Hepatocyte (in vitro differentiated cells): ENCODE results near the gene FAM240A. TPM values are rescaled to one million over a fixed set of nuclear protein-coding genes. Genes with fewer than 3 reads are reported as not detected.

Source experiments
- DNase-seq: peaks from one replicate; pipeline ENCODE4 v3.0.0-alpha.2; 2016; ENCODE audit warnings: low spot score
- H2AFZ ChIP-seq: fragments of 200-600 bp; sonication (generic); 2 replicates; pipeline ENCODE4 v1.6.0; 2016; ENCODE audit warnings: antibody characterized with exemption, mild to moderate bottlenecking
- H3K27ac ChIP-seq: fragments of 200-600 bp; sonication (generic); 2 replicates; pipeline ENCODE4 v1.5.1; 2016; ENCODE audit warnings: mild to moderate bottlenecking
- H3K27me3 ChIP-seq: fragments of 200-600 bp; sonication (generic); 2 replicates; pipeline ENCODE4 v1.6.1; 2016
- H3K36me3 ChIP-seq: fragments of 200-600 bp; sonication (generic); replicated peaks from 2 replicates; pipeline ENCODE4 v1.5.1; 2016; ENCODE audit warnings: low read depth; ENCODE audit not compliant: insufficient read depth
- H3K4me1 ChIP-seq: fragments of 200-600 bp; sonication (generic); 2 replicates; pipeline ENCODE4 v1.5.1; 2016; ENCODE audit warnings: mild to moderate bottlenecking, moderate library complexity; ENCODE audit not compliant: insufficient read depth
- H3K4me2 ChIP-seq: fragments of 200-600 bp; sonication (generic); 2 replicates; pipeline ENCODE4 v1.6.0; 2016
- H3K4me3 ChIP-seq: fragments of 200-600 bp; sonication (generic); 2 replicates; pipeline ENCODE4 v1.5.1; 2016; ENCODE audit warnings: mild to moderate bottlenecking
- H3K79me2 ChIP-seq: fragments of 200-600 bp; sonication (generic); 2 replicates; pipeline ENCODE4 v1.6.0; 2017; ENCODE audit warnings: mild to moderate bottlenecking
- H3K9me2 ChIP-seq: fragments of 200-600 bp; sonication (generic); replicated peaks from 2 replicates; pipeline ENCODE4 v1.6.0; 2017; ENCODE audit warnings: mild to moderate bottlenecking; ENCODE audit not compliant: insufficient read depth
- H3K9me3 ChIP-seq: fragments of 200-600 bp; sonication (generic); 2 replicates; pipeline ENCODE4 v1.5.1; 2016; ENCODE audit warnings: low read depth, mild to moderate bottlenecking
- H4K20me1 ChIP-seq: fragments of 200-600 bp; sonication (generic); 2 replicates; pipeline ENCODE4 v1.6.0; 2016; ENCODE audit warnings: mild to moderate bottlenecking; ENCODE audit not compliant: insufficient read depth, poor library complexity, severe bottlenecking
- CTCF ChIP-seq: fragments of 200-600 bp; sonication (generic); IDR thresholded peaks from 2 replicates; pipeline ENCODE4 v1.5.1; 2016; ENCODE audit warnings: antibody characterized with exemption, mild to moderate bottlenecking; ENCODE audit not compliant: poor library complexity
- EZH2 ChIP-seq: fragments of 200-600 bp; sonication (generic); IDR thresholded peaks from 2 replicates; pipeline ENCODE4 v1.6.1; 2016; ENCODE audit warnings: antibody characterized with exemption, mild to moderate bottlenecking, borderline replicate concordance
- EZH2phosphoT487 ChIP-seq: fragments of 200-600 bp; sonication (generic); IDR thresholded peaks from one replicate; pipeline ENCODE4 v1.6.1; 2018; ENCODE audit warnings: antibody characterized with exemption, mild to moderate bottlenecking, low read depth, moderate library complexity; ENCODE audit not compliant: unreplicated experiment, severe bottlenecking
- WGBS: methylation state at CpG from one replicate; pipeline ENCODE4 v1.1.6; 2016; ENCODE audit warnings: low lambda C conversion rate; ENCODE audit errors: missing lambda C conversion rate; 5-methylcytosine and 5-hydroxymethylcytosine counted together
- polyA plus RNA-seq: library from polyadenylated mRNA; unstranded; fragments of >200 nt; fragmentation: Nextera tagmentation; extraction: Ambion mirVana; gene quantifications from 2 replicates; pipeline ENCODE4 v1.2.1, GENCODE V29; 2016
- total RNA-seq: library from RNA; depleted of rRNA; stranded (reverse); fragments of >200 nt; gene quantifications from 2 replicates; pipeline ENCODE4 v1.2.3, GENCODE V29; 2014

The FAM240A gene
- total and polyA plus RNA-seq, 2 experiments from 2014 or later, result not detected

GRCh38 chr3:46660003-46660402 lies 47.7 kb downstream of the FAM240A start:
- H3K9me2 ChIP-seq, result no peaks in the 10 kb centered on the region
- no peaks in the 10 kb centered on the region for H3K79me2 ChIP-seq
- no peak overlapping the region for H3K4me3 ChIP-seq
- H3K27me3 ChIP-seq, result no peaks in the 10 kb centered on the region
- no peak for DNase-seq
- WGBS, result 89% methylated on average over 6 of the region's 6 CpGs
- no peak for TF ChIP-seq CTCF
- no peak for TF ChIP-seq EZH2phosphoT487
- TF ChIP-seq EZH2, result no peak
- H3K36me3 ChIP-seq, result no peaks in the 10 kb centered on the region
- peak overlapping the region; percentile 51 for H3K27ac ChIP-seq
- H3K9me3 ChIP-seq, result no peaks in the 10 kb centered on the region
- peaks cover 17% of the 10 kb centered on the region for H3K4me1 ChIP-seq
- H2AFZ ChIP-seq, result no peak overlapping the region
- H3K4me2 ChIP-seq, result no peak overlapping the region
- H4K20me1 ChIP-seq, result no peaks in the 10 kb centered on the region

GRCh38 chr3:46660543-46661523 lies 48.5 kb downstream of the FAM240A start:
- H3K9me3 ChIP-seq, result no peaks in the 10 kb centered on the region
- no peak overlapping the region for H3K4me3 ChIP-seq
- H3K36me3 ChIP-seq, result no peaks in the 10 kb centered on the region
- DNase-seq, result no peak
- H3K27ac ChIP-seq, result no peak overlapping the region
- 63% methylated on average over 9 of the region's 9 CpGs for WGBS
- H3K9me2 ChIP-seq, result no peaks in the 10 kb centered on the region
- H2AFZ ChIP-seq, result no peak overlapping the region
- no peaks in the 10 kb centered on the region for H3K27me3 ChIP-seq
- no peaks in the 10 kb centered on the region for H3K79me2 ChIP-seq
- TF ChIP-seq CTCF, result no peak
- TF ChIP-seq EZH2phosphoT487, result no peak
- TF ChIP-seq EZH2, result no peak
- H3K4me1 ChIP-seq, result peaks cover 17% of the 10 kb centered on the region
- no peak overlapping the region for H3K4me2 ChIP-seq
- H4K20me1 ChIP-seq, result no peaks in the 10 kb centered on the region

DNA sequence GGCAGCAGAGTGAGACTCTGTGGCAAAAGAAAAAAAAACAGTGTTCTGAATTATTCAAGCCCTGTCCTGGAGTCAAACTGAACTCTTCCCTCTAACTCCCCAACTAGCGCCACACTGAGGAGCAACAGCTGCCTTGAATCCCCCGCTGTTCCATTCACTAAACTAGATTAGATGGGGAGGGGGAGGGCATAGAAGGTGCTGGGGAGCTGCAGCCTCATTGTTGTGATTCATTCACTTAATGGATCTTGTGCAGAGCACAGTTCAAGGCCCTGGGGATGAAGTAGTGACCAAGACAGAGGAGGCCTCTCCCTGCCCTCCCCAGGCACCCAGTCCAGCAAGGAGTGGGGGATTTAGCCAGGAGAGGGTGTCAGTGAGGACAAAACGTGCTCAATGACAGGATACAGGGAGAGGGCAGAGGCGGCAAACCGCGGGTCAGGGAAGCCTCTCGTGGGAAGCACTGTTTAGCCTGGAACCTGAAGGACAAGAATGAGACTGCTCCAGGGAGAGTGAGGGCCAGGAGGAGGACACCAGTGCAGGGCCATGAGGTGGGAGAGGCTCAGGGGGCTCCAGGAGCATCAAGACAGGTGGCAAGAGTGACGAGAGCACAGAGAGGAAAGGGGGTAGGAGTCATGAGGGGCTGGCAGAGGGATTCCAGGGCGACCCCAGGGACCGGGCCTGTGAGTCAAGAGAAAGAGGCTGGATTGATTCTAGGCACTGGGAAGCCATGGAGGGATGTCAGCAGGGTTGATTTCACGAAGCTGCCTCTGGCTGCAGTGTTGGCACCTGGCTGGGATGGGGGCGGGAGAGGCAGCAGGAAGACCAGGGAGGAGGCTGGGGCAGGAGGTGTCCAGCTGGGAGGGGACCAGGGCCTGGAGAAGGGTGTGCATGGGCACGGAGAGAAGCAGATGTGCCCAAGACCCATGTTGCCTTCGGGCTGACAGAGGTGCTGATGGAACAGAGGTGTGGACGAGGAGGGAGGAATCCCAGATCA lies 49.7 kb downstream of the FAM240A start:
- Histone ChIP-seq H3K4me3 (no peak overlapping the region), H3K4me2 (peak overlapping the region; percentile 48), H3K9me2 (no peaks in the 10 kb centered on the region), H2AFZ (no peak overlapping the region), H3K36me3 (no peaks in the 10 kb centered on the region), H3K9me3 (no peaks in the 10 kb centered on the region), H3K79me2 (no peaks in the 10 kb centered on the region), H3K27me3 (no peaks in the 10 kb centered on the region), H4K20me1 (no peaks in the 10 kb centered on the region), H3K27ac (no peak overlapping the region), H3K4me1 (peaks cover 17% of the 10 kb centered on the region)
- TF ChIP-seq CTCF, result no peak
- no peak for TF ChIP-seq EZH2phosphoT487
- TF ChIP-seq EZH2, result no peak
- no peak for DNase-seq
- WGBS, result 77% methylated on average over 15 of the region's 15 CpGs
